SU-DHL-6 (cell line): ENCODE data around the gene ANAPC4.

ENCODE experiments used
- EZH2phosphoT487 ChIP-seq: fragments of 200-600 bp; sonication (generic), shearing (Covaris generic); conservative IDR thresholded peaks from 2 replicates; pipeline ENCODE4 v1.6.1; 2018; ENCODE audit warnings: mild to moderate bottlenecking, antibody characterized with exemption, low read length, moderate library complexity, mixed read lengths
- TF ChIP-seq, protein P1 (sequence below): fragments of 200-600 bp; sonication (generic); IDR thresholded peaks from one replicate; pipeline ENCODE4 v1.5.1; 2017; ENCODE audit warnings: antibody characterized with exemption, mild to moderate bottlenecking, low read length, moderate library complexity; ENCODE audit not compliant: insufficient read depth, poor library complexity, severe bottlenecking

GRCh38 chr4:25466966-25467697, 90.1 kb downstream of the ANAPC4 start:
- no peak for TF ChIP-seq EZH2phosphoT487
- TF ChIP-seq, protein P1, sequence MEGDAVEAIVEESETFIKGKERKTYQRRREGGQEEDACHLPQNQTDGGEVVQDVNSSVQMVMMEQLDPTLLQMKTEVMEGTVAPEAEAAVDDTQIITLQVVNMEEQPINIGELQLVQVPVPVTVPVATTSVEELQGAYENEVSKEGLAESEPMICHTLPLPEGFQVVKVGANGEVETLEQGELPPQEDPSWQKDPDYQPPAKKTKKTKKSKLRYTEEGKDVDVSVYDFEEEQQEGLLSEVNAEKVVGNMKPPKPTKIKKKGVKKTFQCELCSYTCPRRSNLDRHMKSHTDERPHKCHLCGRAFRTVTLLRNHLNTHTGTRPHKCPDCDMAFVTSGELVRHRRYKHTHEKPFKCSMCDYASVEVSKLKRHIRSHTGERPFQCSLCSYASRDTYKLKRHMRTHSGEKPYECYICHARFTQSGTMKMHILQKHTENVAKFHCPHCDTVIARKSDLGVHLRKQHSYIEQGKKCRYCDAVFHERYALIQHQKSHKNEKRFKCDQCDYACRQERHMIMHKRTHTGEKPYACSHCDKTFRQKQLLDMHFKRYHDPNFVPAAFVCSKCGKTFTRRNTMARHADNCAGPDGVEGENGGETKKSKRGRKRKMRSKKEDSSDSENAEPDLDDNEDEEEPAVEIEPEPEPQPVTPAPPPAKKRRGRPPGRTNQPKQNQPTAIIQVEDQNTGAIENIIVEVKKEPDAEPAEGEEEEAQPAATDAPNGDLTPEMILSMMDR = no peak
